ENCODE data around the gene SRBD1. TPM values are rescaled to one million over a fixed set of nuclear protein-coding genes. Genes with fewer than 3 reads are reported as not detected.

SRBD1 gene
- polyA plus RNA-seq, 1 donor (not counting 4 experiments of a cell fraction or from before 2014, with no cell fraction given), result 8.8 TPM

- H4K20me1 ChIP-seq (ENCODE audit: control insufficient read depth, extremely low read depth, insufficient read depth, low read length), result no peaks in the 10 kb centered on the region
- no peak overlapping the region for H3K4me2 ChIP-seq (ENCODE audit: control insufficient read depth, extremely low read depth, insufficient read depth, low read depth, low read length)
- H2AFZ ChIP-seq (ENCODE audit: control insufficient read depth, low read length), result no peak overlapping the region
- DNase-seq (ENCODE audit: low read depth, low spot score), result no peak
- H3K4me3 ChIP-seq (ENCODE audit: control insufficient read depth in 2 of 3, extremely low read depth in 1 of 3, insufficient read depth in 2 of 3, low read depth in 1 of 3, low read length in 3 of 3), result no peak overlapping the region
- H3K36me3 ChIP-seq (ENCODE audit: control insufficient read depth in 2 of 2, extremely low read depth in 1 of 2, insufficient read depth in 2 of 2, low read length in 2 of 2), result no peaks in the 10 kb centered on the region
- FAIRE-seq, result no peak
- no peak for TF ChIP-seq CTCF (optimal IDR thresholded peaks at IDR 0.05 in 1 of 3, IDR thresholded peaks at IDR 0.05 in 1 of 3, conservative IDR thresholded peaks at IDR 0.05 in 1 of 3; ENCODE audit: extremely low read depth in 1 of 3, insufficient read depth in 2 of 3, low read length in 3 of 3)
- TF ChIP-seq EZH2 (IDR thresholded peaks at IDR 0.05; ENCODE audit: low read length), result no peak
- H3K27me3 ChIP-seq (ENCODE audit: control insufficient read depth, extremely low read depth, insufficient read depth, low read length), result no peaks in the 10 kb centered on the region
- H3K27ac ChIP-seq (ENCODE audit: control insufficient read depth, insufficient read depth, low read length), result no peak overlapping the region
- dilution Hi-C loops (cut with MboI; ENCODE audit: extremely low pct_ligation_motif_present, low sequenced_read_pairs), result no loop called here
- H3K9me3 ChIP-seq (ENCODE audit: control insufficient read depth, low read depth, low read length), result no peaks in the 10 kb centered on the region
- H3K9me1 ChIP-seq (ENCODE audit: control insufficient read depth, extremely low read depth, insufficient read depth, low read length), result no peaks in the 10 kb centered on the region
- H3K79me2 ChIP-seq (ENCODE audit: control insufficient read depth, insufficient read depth, low read length), result no peaks in the 10 kb centered on the region
- no peaks in the 10 kb centered on the region for H3K4me1 ChIP-seq (ENCODE audit: control insufficient read depth, extremely low read depth, insufficient read depth, low read length)
- no peak overlapping the region for H3K9ac ChIP-seq (ENCODE audit: control insufficient read depth, extremely low read depth, insufficient read depth, low read length)
These were observed 77.3 kb downstream of the SRBD1 start for GRCh38 chr2:45533771-45534170.

DNA sequence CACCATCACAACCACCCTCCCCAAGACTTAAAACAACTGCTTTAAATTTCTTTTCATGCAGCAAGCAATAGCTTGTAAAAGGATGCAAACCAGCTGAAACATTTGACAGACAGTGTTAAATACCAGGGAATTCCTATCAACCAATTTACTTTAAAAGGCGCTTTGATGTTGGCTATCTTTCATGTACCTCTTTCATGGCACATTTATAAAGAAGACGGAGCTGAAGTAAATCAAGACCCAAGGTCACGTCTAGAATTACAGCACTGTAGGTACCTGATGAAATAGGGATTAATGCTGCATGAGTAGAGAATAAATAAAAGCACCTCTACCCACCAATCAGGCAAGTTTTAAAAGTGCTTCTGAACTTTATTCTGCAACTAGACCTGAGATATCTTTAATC, 78.9 kb downstream of the SRBD1 start:
- Histone ChIP-seq H4K20me1 (ENCODE audit: control insufficient read depth, extremely low read depth, insufficient read depth, low read length) (no peaks in the 10 kb centered on the region), H2AFZ (ENCODE audit: control insufficient read depth, low read length) (no peak overlapping the region), H3K79me2 (ENCODE audit: control insufficient read depth, insufficient read depth, low read length) (no peaks in the 10 kb centered on the region), H3K4me1 (ENCODE audit: control insufficient read depth, extremely low read depth, insufficient read depth, low read length) (no peaks in the 10 kb centered on the region), H3K9me3 (ENCODE audit: control insufficient read depth, low read depth, low read length) (no peaks in the 10 kb centered on the region), H3K4me2 (ENCODE audit: control insufficient read depth, extremely low read depth, insufficient read depth, low read depth, low read length) (no peak overlapping the region), H3K36me3 (ENCODE audit: control insufficient read depth in 2 of 2, extremely low read depth in 1 of 2, insufficient read depth in 2 of 2, low read length in 2 of 2) (no peaks in the 10 kb centered on the region), H3K27me3 (ENCODE audit: control insufficient read depth, extremely low read depth, insufficient read depth, low read length) (no peaks in the 10 kb centered on the region), H3K9me1 (ENCODE audit: control insufficient read depth, extremely low read depth, insufficient read depth, low read length) (no peaks in the 10 kb centered on the region), H3K4me3 (ENCODE audit: control insufficient read depth in 2 of 3, extremely low read depth in 1 of 3, insufficient read depth in 2 of 3, low read depth in 1 of 3, low read length in 3 of 3) (no peak overlapping the region), H3K27ac (ENCODE audit: control insufficient read depth, insufficient read depth, low read length) (no peak overlapping the region), H3K9ac (ENCODE audit: control insufficient read depth, extremely low read depth, insufficient read depth, low read length) (no peak overlapping the region)
- FAIRE-seq (no peak), DNase-seq (ENCODE audit: low read depth, low spot score) (no peak)
- dilution Hi-C loops (cut with MboI; ENCODE audit: extremely low pct_ligation_motif_present, low sequenced_read_pairs), result no loop called here
- no peak for TF ChIP-seq CTCF (optimal IDR thresholded peaks at IDR 0.05 in 1 of 3, IDR thresholded peaks at IDR 0.05 in 1 of 3, conservative IDR thresholded peaks at IDR 0.05 in 1 of 3; ENCODE audit: extremely low read depth in 1 of 3, insufficient read depth in 2 of 3, low read length in 3 of 3)
- no peak for TF ChIP-seq EZH2 (IDR thresholded peaks at IDR 0.05; ENCODE audit: low read length)
